ENCODE results near the gene SPINDOC.

- TF ChIP-seq CTCF (IDR thresholded peaks at IDR 0.05) (no peak), POLR2A (IDR thresholded peaks at IDR 0.05) (no peak), EP300 (IDR thresholded peaks at IDR 0.05) (no peak)
Observed at GRCh38 chr11:63764340-63764678, 48.9 kb upstream of the SPINDOC start.
